ENCODE measurements around the gene EFHD1. TPM values are rescaled to one million over a fixed set of nuclear protein-coding genes. Genes with fewer than 3 reads are reported as not detected.
A peak's percentile ranks its signal among the peaks of the same experiment; 100 is the strongest.
"Not testable (repeated sequence)": the region's sequence is repeated elsewhere in the genome, so short reads cannot be mapped to it uniquely, and the experiment has no call there.

The EFHD1 gene
- total RNA-seq, 1 donor from 2014 or later = 175 TPM

- no peaks in the 10 kb centered on the region for H3K27me3 Mint-ChIP-seq (ENCODE audit: low read depth)
- peaks cover 46% of the 10 kb centered on the region for H3K36me3 Mint-ChIP-seq (ENCODE audit: low read depth)
- DNase-seq (ENCODE audit: low spot score) = peak; percentile 29
- no peak overlapping the region for H3K4me3 Mint-ChIP-seq (ENCODE audit: unreplicated experiment)
- TF ChIP-seq CTCF (IDR thresholded peaks at IDR 0.05) = no peak
- no peak overlapping the region for H3K27ac Mint-ChIP-seq (ENCODE audit: unreplicated experiment)
- H3K4me1 Mint-ChIP-seq (ENCODE audit: low read depth) = peaks cover 14% of the 10 kb centered on the region
- no peaks in the 10 kb centered on the region for H3K9me3 Mint-ChIP-seq (ENCODE audit: low read depth)
These were observed 41.1 kb downstream of the EFHD1 start for GRCh38 chr2:232674491-232674890.

DNA sequence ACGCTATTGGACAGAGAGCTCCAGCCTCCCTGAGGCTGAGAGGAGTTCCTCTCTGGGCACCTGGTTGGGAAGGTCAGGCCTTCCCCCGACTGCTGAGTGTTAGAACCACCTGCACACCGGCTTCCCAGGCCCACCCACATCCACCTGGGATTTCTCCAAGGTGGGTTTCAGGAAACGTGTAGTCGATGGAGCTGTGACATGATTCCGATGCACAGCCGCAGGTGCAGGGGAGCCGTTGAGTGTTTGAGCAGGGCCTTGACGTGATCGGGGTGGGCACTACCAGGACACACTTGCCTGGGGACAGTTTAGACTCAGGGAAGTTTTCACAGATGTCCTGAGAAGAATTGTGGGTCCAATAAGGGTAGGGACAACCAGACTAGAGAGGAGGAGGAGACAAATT lies 42.0 kb downstream of the EFHD1 start:
- peak; percentile 52 for DNase-seq (ENCODE audit: low spot score)
- Mint-ChIP-seq H3K27me3 (ENCODE audit: low read depth) (no peaks in the 10 kb centered on the region), H3K4me3 (ENCODE audit: unreplicated experiment) (no peak overlapping the region), H3K4me1 (ENCODE audit: low read depth) (peaks cover 14% of the 10 kb centered on the region), H3K9me3 (ENCODE audit: low read depth) (no peaks in the 10 kb centered on the region), H3K36me3 (ENCODE audit: low read depth) (peaks cover 46% of the 10 kb centered on the region), H3K27ac (ENCODE audit: unreplicated experiment) (no peak overlapping the region)
- TF ChIP-seq CTCF (IDR thresholded peaks at IDR 0.05) = no peak

DNA sequence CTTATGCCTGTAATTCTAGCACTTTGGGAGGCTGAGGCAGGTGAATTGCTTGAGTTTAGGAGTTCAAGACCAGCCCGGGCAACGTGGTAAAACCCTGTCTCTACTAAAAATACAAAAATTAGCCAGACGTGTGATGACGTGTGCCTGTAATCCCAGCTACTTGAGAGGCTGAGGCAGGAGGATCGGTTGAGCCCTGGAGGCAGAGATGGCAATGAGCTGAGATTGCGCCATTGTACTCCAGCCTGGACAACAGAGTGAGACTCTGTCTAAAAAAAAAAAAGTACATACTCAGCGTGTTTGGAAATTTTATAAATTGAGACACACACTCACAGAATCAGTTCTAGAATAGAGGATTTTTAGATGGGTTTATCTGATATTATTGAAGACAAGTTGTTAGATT lies 46.6 kb downstream of the EFHD1 start:
- TF ChIP-seq CTCF (IDR thresholded peaks at IDR 0.05) = no peak
- no peak for DNase-seq (ENCODE audit: low spot score)
- Mint-ChIP-seq H3K27me3 (ENCODE audit: low read depth) (no peaks in the 10 kb centered on the region), H3K4me1 (ENCODE audit: low read depth) (no peaks in the 10 kb centered on the region), H3K27ac (ENCODE audit: unreplicated experiment) (no peak overlapping the region), H3K36me3 (ENCODE audit: low read depth) (peaks cover 37% of the 10 kb centered on the region), H3K4me3 (ENCODE audit: unreplicated experiment) (no peak overlapping the region), H3K9me3 (ENCODE audit: low read depth) (no peaks in the 10 kb centered on the region)

DNA sequence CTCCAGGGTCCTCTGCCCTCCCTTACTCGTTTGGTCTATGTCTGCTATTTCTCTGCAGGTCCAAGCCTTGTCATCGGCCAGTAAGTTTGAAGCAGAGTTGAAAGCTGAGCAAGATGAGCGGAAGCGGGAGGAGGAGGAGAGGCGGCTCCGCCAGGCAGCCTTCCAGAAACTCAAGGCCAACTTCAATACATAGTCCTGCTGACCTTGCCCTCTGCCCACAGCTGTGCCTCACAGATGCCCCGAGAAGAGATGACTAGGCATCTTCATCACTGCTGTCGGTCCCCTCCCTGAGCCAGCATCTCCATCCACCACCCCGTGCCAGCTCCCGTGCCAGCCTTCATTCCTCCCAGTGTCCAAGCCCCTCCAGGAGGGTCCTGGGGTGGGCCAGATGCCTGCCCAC lies 48.1 kb downstream of the EFHD1 start:
- peaks cover 29% of the 10 kb centered on the region for H3K36me3 Mint-ChIP-seq (ENCODE audit: low read depth)
- no peak for TF ChIP-seq CTCF (IDR thresholded peaks at IDR 0.05)
- no peak for DNase-seq (ENCODE audit: low spot score)
- no peaks in the 10 kb centered on the region for H3K9me3 Mint-ChIP-seq (ENCODE audit: low read depth)
- no peak overlapping the region for H3K4me3 Mint-ChIP-seq (ENCODE audit: unreplicated experiment)
- H3K4me1 Mint-ChIP-seq (ENCODE audit: low read depth) = no peaks in the 10 kb centered on the region
- no peak overlapping the region for H3K27ac Mint-ChIP-seq (ENCODE audit: unreplicated experiment)
- H3K27me3 Mint-ChIP-seq (ENCODE audit: low read depth) = no peaks in the 10 kb centered on the region

DNA sequence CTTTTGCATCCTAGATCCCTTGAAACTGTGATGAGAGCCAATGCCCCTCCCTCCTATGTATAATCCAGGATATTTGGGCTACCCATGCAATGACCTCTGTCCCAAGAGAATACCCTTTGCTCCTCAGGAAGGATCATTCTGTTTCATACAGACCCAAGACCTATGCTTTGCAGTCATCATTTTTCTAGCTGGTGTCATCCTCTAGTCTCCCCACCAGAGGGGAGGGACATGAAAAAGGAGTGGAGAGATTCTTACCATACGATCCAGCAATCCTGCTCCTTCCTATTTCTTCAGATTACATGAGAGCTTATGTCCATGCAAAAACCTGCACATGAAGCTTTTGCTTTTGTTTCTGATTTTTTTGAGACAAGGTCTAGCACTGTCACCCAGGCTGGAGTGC lies 50.0 kb downstream of the EFHD1 start:
- no peak overlapping the region for H3K27ac Mint-ChIP-seq (ENCODE audit: unreplicated experiment)
- H3K4me1 Mint-ChIP-seq (ENCODE audit: low read depth) = peaks cover 6% of the 10 kb centered on the region
- H3K36me3 Mint-ChIP-seq (ENCODE audit: low read depth) = peaks cover 24% of the 10 kb centered on the region
- no peaks in the 10 kb centered on the region for H3K27me3 Mint-ChIP-seq (ENCODE audit: low read depth)
- no peak for DNase-seq (ENCODE audit: low spot score)
- H3K4me3 Mint-ChIP-seq (ENCODE audit: unreplicated experiment) = no peak overlapping the region
- H3K9me3 Mint-ChIP-seq (ENCODE audit: low read depth) = no peaks in the 10 kb centered on the region
- TF ChIP-seq CTCF (IDR thresholded peaks at IDR 0.05) = peak; percentile 20

DNA sequence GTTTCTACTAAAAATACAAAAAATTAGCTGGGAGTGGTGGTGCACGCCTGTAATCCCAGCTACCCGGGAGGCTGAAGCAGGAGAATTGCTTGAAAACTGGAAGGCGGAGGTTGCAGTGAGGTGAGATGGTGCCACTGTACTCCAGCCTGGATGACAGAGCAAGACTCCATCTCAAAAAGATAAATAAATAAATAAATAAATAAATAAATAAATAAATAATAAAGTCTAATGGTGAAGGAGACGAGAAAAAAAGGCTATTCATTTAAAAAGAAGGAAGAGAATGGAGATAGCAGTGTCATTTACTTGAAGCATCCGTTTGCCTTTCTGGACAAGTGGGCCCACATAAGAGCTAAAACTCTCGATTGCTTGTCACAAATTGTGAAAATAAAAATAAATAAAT lies 52.0 kb downstream of the EFHD1 start:
- not testable (repeated sequence) for H3K4me3 Mint-ChIP-seq (ENCODE audit: unreplicated experiment); H3K9me3 Mint-ChIP-seq (ENCODE audit: low read depth); H3K27me3 Mint-ChIP-seq (ENCODE audit: low read depth); DNase-seq (ENCODE audit: low spot score); H3K27ac Mint-ChIP-seq (ENCODE audit: unreplicated experiment)
- peaks cover 18% of the 10 kb centered on the region for H3K4me1 Mint-ChIP-seq (ENCODE audit: low read depth)
- H3K36me3 Mint-ChIP-seq (ENCODE audit: low read depth) = peaks cover 14% of the 10 kb centered on the region
